K562 (cell line): Measurements from ENCODE around the gene TSC22D2. TPM values are rescaled to one million over a fixed set of nuclear protein-coding genes. Genes with fewer than 3 reads are reported as not detected.

Experiments used
- ATF4 ChIP-seq: fragments of 450-650 bp; formaldehyde crosslinking; IDR thresholded peaks from 2 replicates; pipeline ENCODE4 v1.4.0; 2022; ENCODE audit warnings: mild to moderate bottlenecking, moderate library complexity
- CCNT2 ChIP-seq: IDR thresholded peaks from 2 replicates; pipeline ENCODE4 v1.6.1; 2011; ENCODE audit warnings: borderline replicate concordance, low read depth, mild to moderate bottlenecking, moderate library complexity, mixed read lengths, low read length; ENCODE audit not compliant: insufficient read length; ENCODE audit errors: extremely low read depth
- HDAC6 ChIP-seq: IDR thresholded peaks from 2 replicates; pipeline ENCODE4 v1.6.1; 2012; ENCODE audit warnings: low read depth, mild to moderate bottlenecking, control low read depth, inconsistent platforms, low read length, moderate library complexity
- KLF10 ChIP-seq: fragments of 250-450 bp; sonication (Bioruptor Pico); IDR thresholded peaks from 2 replicates; pipeline ENCODE4 v1.6.1; 2021; ENCODE audit warnings: matching md5 sums
- NR2C1 ChIP-seq, 2 experiments: fragments of 450-650 bp; IDR thresholded peaks; 2 replicates each; pipeline ENCODE4 v1.6.1; 2017; ENCODE audit warnings: mild to moderate bottlenecking in 2 of 2, antibody characterized with exemption in 1 of 2, inconsistent platforms in 1 of 2, missing compliant biosample characterization in 1 of 2, missing genetic modification characterization in 1 of 2
- NR4A1 ChIP-seq, 2 experiments: fragments of 250-450 bp in 1 of 2; fragments of 450-650 bp in 1 of 2; sonication (Bioruptor Pico) in 1 of 2; IDR thresholded peaks; 2 replicates each; pipeline versions ENCODE4 v1.4.0 to v1.6.1; 2016 to 2020; ENCODE audit warnings: mild to moderate bottlenecking in 2 of 2, missing compliant biosample characterization in 1 of 2, missing genetic modification characterization in 1 of 2, moderate library complexity in 1 of 2
- ZNF592 ChIP-seq: fragments of 450-650 bp; IDR thresholded peaks from 2 replicates; pipeline ENCODE4 v1.6.1; 2017; ENCODE audit warnings: antibody characterized with exemption, mild to moderate bottlenecking
- ZNF764 ChIP-seq: fragments of 250-450 bp; sonication (Bioruptor Pico); IDR thresholded peaks from 2 replicates; pipeline ENCODE4 v1.4.0; 2020; ENCODE audit warnings: low read depth, mild to moderate bottlenecking, moderate library complexity
- polyA plus RNA-seq, 8 experiments: library from polyadenylated mRNA; depleted of rRNA in 4 of 8; stranded (reverse) in 5 of 8; unstranded in 3 of 8; fragments of >200 nt; fragmentation: Nextera tagmentation in 2 of 8; fragmentation: Illumina TruSeq in 1 of 8; extraction: Ambion mirVana in 2 of 8; extraction: Trizol in 1 of 8; gene quantifications; 2 replicates each; pipeline versions ENCODE4 v1.2.1 to v1.2.3, GENCODE V29; 2011 to 2014; ENCODE audit warnings: inconsistent platforms in 1 of 8, missing spikeins in 1 of 8
- total RNA-seq, 7 experiments: library from RNA; depleted of rRNA in 6 of 7; stranded (reverse); fragments of >200 nt in 6 of 7; fragmentation: Illumina TruSeq in 2 of 7; extraction: Trizol in 2 of 7; gene quantifications; 2 replicates each; pipeline versions ENCODE4 v1.2.1 to v1.2.3, GENCODE V29; 2011 to 2021; ENCODE audit warnings: low replicate concordance in 1 of 7

TSC22D2 gene
- total and polyA plus RNA-seq, 9 of the 15 experiments (the other 6 are each of a cell fraction or from before 2014, with no cell fraction given), result 5.5 to 44.0 (median 19.3) TPM

- TF ChIP-seq ZNF592 (no peak), NR4A1 (CRISPR knock-in tag; IDR thresholded peaks at IDR 0.05) (no peak), NR4A1 (tag; IDR thresholded peaks at IDR 0.05) (no peak), HDAC6 (no peak), CCNT2 (no peak), KLF10 (no peak), ATF4 (CRISPR knock-in tag) (no peak), NR2C1 (IDR thresholded peaks at IDR 0.05) (no peak), NR2C1 (tag; IDR thresholded peaks at IDR 0.05) (no peak), ZNF764 (CRISPR knock-in tag) (no peak)
These were observed 46.5 kb downstream of the TSC22D2 start (continued) for GRCh38 chr3:150454622-150455021.
